ENCODE data around the gene CPZ. TPM values are rescaled to one million over a fixed set of nuclear protein-coding genes. Genes with fewer than 3 reads are reported as not detected.
A peak's percentile ranks its signal among the peaks of the same experiment; 100 is the strongest.
"Not testable (repeated sequence)": the region's sequence is repeated elsewhere in the genome, so short reads cannot be mapped to it uniquely, and the experiment has no call there.

CPZ gene
- total RNA-seq, 1 donor from 2014 or later: 4.9 TPM

GRCh38 chr4:8575457-8575856 is 17.1 kb upstream of the CPZ start:
- TF ChIP-seq CTCF (conservative IDR thresholded peaks at IDR 0.05): no peak
- peaks cover 37% of the 10 kb centered on the region for H3K27me3 Mint-ChIP-seq

GRCh38 chr4:8576591-8576990 is 16.0 kb upstream of the CPZ start:
- DNase-seq (ENCODE audit: extremely low spot score, unreplicated experiment); H3K4me3 Mint-ChIP-seq; H3K27ac Mint-ChIP-seq; H3K4me1 Mint-ChIP-seq (ENCODE audit: unreplicated experiment); H3K9me3 Mint-ChIP-seq; H3K36me3 Mint-ChIP-seq: not testable (repeated sequence)
- H3K27me3 Mint-ChIP-seq: peaks cover 41% of the 10 kb centered on the region

More at GRCh38 chr4:8575457-8575856, 17.1 kb upstream of the CPZ start:
- no peaks in the 10 kb centered on the region for H3K4me1 Mint-ChIP-seq (ENCODE audit: unreplicated experiment)
- H3K36me3 Mint-ChIP-seq: no peaks in the 10 kb centered on the region
- no peak overlapping the region for H3K4me3 Mint-ChIP-seq
- H3K9me3 Mint-ChIP-seq: no peaks in the 10 kb centered on the region
- no peak for DNase-seq (ENCODE audit: extremely low spot score, unreplicated experiment)
- no peak overlapping the region for H3K27ac Mint-ChIP-seq

- peaks cover 46% of the 10 kb centered on the region for H3K27me3 Mint-ChIP-seq
- no peaks in the 10 kb centered on the region for H3K9me3 Mint-ChIP-seq
- no peak for TF ChIP-seq CTCF (conservative IDR thresholded peaks at IDR 0.05)
- no peaks in the 10 kb centered on the region for H3K36me3 Mint-ChIP-seq
- no peak overlapping the region for H3K4me3 Mint-ChIP-seq
- H3K27ac Mint-ChIP-seq: no peak overlapping the region
- no peak for DNase-seq (ENCODE audit: extremely low spot score, unreplicated experiment)
- H3K4me1 Mint-ChIP-seq (ENCODE audit: unreplicated experiment): no peaks in the 10 kb centered on the region
Observed at GRCh38 chr4:8577046-8577445, 15.5 kb upstream of the CPZ start.

- Mint-ChIP-seq H3K4me1 (ENCODE audit: unreplicated experiment) (no peaks in the 10 kb centered on the region), H3K36me3 (no peaks in the 10 kb centered on the region), H3K27me3 (peaks cover 55% of the 10 kb centered on the region), H3K4me3 (no peak overlapping the region), H3K9me3 (no peaks in the 10 kb centered on the region), H3K27ac (no peak overlapping the region)
- no peak for DNase-seq (ENCODE audit: extremely low spot score, unreplicated experiment)
- TF ChIP-seq CTCF (conservative IDR thresholded peaks at IDR 0.05): no peak
Observed at GRCh38 chr4:8577972-8578371, 14.6 kb upstream of the CPZ start.

- peak overlapping the region; percentile 44 for H3K4me3 Mint-ChIP-seq
- DNase-seq (ENCODE audit: extremely low spot score, unreplicated experiment): no peak
- H3K27ac Mint-ChIP-seq: no peak overlapping the region
- TF ChIP-seq CTCF (conservative IDR thresholded peaks at IDR 0.05): no peak
- H3K27me3 Mint-ChIP-seq: peaks cover 60% of the 10 kb centered on the region
- H3K9me3 Mint-ChIP-seq: no peaks in the 10 kb centered on the region
- H3K36me3 Mint-ChIP-seq: no peaks in the 10 kb centered on the region
- H3K4me1 Mint-ChIP-seq (ENCODE audit: unreplicated experiment): no peaks in the 10 kb centered on the region
Observed at GRCh38 chr4:8578717-8579116, 13.8 kb upstream of the CPZ start.

- no peak overlapping the region for H3K27ac Mint-ChIP-seq
- no peaks in the 10 kb centered on the region for H3K36me3 Mint-ChIP-seq
- H3K4me3 Mint-ChIP-seq: peak overlapping the region; percentile 75
- H3K27me3 Mint-ChIP-seq: peaks cover 70% of the 10 kb centered on the region
- no peaks in the 10 kb centered on the region for H3K9me3 Mint-ChIP-seq
- DNase-seq (ENCODE audit: extremely low spot score, unreplicated experiment): no peak
- no peak for TF ChIP-seq CTCF (conservative IDR thresholded peaks at IDR 0.05)
- no peaks in the 10 kb centered on the region for H3K4me1 Mint-ChIP-seq (ENCODE audit: unreplicated experiment)
Observed at GRCh38 chr4:8579526-8580320, 12.8 kb upstream of the CPZ start.
